BE2C (cell line): ENCODE data around the gene CSTF2T.

Experiments
- DNase-seq: peaks from one replicate; pipeline ENCODE4 v3.0.0-alpha.2; 2020
- H3K27me3 ChIP-seq: fragments of 250-450 bp; sonication (Bioruptor Pico); 2 replicates; pipeline ENCODE4 v1.5.1; 2020; ENCODE audit warnings: mild to moderate bottlenecking
- H3K36me3 ChIP-seq: fragments of 250-450 bp; sonication (Bioruptor Pico); 2 replicates; pipeline ENCODE4 v1.5.1; 2020; ENCODE audit warnings: mild to moderate bottlenecking
- H3K4me1 ChIP-seq: fragments of 250-450 bp; sonication (Bioruptor Pico); 2 replicates; pipeline ENCODE4 v1.5.1; 2020
- H3K4me3 ChIP-seq: 2 replicates; pipeline ENCODE4 v1.5.1; 2011; ENCODE audit warnings: low read depth, low read length
- H3K9me3 ChIP-seq: fragments of 250-450 bp; sonication (Bioruptor Pico); 2 replicates; pipeline ENCODE4 v1.5.1; 2020
- CTCF ChIP-seq: IDR thresholded peaks from 2 replicates; pipeline ENCODE4 v1.5.1; 2012; ENCODE audit warnings: mild to moderate bottlenecking, low read depth, low read length

CSTF2T gene

GRCh38 chr10:51663086-51663485 lies 36.3 kb downstream of the CSTF2T start:
- Histone ChIP-seq H3K36me3 (no peaks in the 10 kb centered on the region), H3K4me1 (no peaks in the 10 kb centered on the region), H3K4me3 (no peak overlapping the region), H3K9me3 (no peaks in the 10 kb centered on the region), H3K27me3 (no peaks in the 10 kb centered on the region)
- DNase-seq: no peak
- no peak for TF ChIP-seq CTCF

GRCh38 chr10:51659344-51659743 lies 40.1 kb downstream of the CSTF2T start:
- Histone ChIP-seq H3K4me3 (no peak overlapping the region), H3K27me3 (no peaks in the 10 kb centered on the region; the same call in 1 of the 2 replicates), H3K9me3 (no peaks in the 10 kb centered on the region), H3K36me3 (no peaks in the 10 kb centered on the region), H3K4me1 (no peaks in the 10 kb centered on the region)
- TF ChIP-seq CTCF: no peak
- DNase-seq: no peak

- no peaks in the 10 kb centered on the region for H3K4me1 ChIP-seq
- H3K27me3 ChIP-seq: no peaks in the 10 kb centered on the region; the same call in 1 of the 2 replicates
- no peaks in the 10 kb centered on the region for H3K9me3 ChIP-seq
- no peaks in the 10 kb centered on the region for H3K36me3 ChIP-seq
- TF ChIP-seq CTCF: no peak
- H3K4me3 ChIP-seq: no peak overlapping the region
- DNase-seq: no peak
These were observed 41.4 kb downstream of the CSTF2T start for GRCh38 chr10:51658000-51658399.

- Histone ChIP-seq H3K36me3 (no peaks in the 10 kb centered on the region), H3K9me3 (no peaks in the 10 kb centered on the region), H3K4me1 (no peaks in the 10 kb centered on the region), H3K27me3 (no peaks in the 10 kb centered on the region; the same call in 1 of the 2 replicates), H3K4me3 (no peak overlapping the region)
- no peak for DNase-seq
- TF ChIP-seq CTCF: no peak
These were observed 42.9 kb downstream of the CSTF2T start for GRCh38 chr10:51656503-51656902.

GRCh38 chr10:51654918-51655317 lies 44.5 kb downstream of the CSTF2T start:
- Histone ChIP-seq H3K4me3 (no peak overlapping the region), H3K36me3 (no peaks in the 10 kb centered on the region), H3K9me3 (no peaks in the 10 kb centered on the region), H3K4me1 (no peaks in the 10 kb centered on the region), H3K27me3 (no peaks in the 10 kb centered on the region; the same call in 1 of the 2 replicates)
- TF ChIP-seq CTCF: no peak
- no peak for DNase-seq

- H3K4me3 ChIP-seq: no peak overlapping the region
- DNase-seq: no peak
- no peaks in the 10 kb centered on the region for H3K9me3 ChIP-seq
- no peaks in the 10 kb centered on the region for H3K4me1 ChIP-seq
- H3K36me3 ChIP-seq: no peaks in the 10 kb centered on the region
- no peak for TF ChIP-seq CTCF
- H3K27me3 ChIP-seq: no peaks in the 10 kb centered on the region; the same call in 1 of the 2 replicates
These were observed 46.4 kb downstream of the CSTF2T start for GRCh38 chr10:51653025-51653424.
